COLO829 (cell line): ENCODE data around the gene GLRA3.

Experiments used
- DNase-seq: peaks from one replicate; pipeline ENCODE4 v3.0.0; 2012; ENCODE audit warnings: low spot score

GLRA3 gene

DNA sequence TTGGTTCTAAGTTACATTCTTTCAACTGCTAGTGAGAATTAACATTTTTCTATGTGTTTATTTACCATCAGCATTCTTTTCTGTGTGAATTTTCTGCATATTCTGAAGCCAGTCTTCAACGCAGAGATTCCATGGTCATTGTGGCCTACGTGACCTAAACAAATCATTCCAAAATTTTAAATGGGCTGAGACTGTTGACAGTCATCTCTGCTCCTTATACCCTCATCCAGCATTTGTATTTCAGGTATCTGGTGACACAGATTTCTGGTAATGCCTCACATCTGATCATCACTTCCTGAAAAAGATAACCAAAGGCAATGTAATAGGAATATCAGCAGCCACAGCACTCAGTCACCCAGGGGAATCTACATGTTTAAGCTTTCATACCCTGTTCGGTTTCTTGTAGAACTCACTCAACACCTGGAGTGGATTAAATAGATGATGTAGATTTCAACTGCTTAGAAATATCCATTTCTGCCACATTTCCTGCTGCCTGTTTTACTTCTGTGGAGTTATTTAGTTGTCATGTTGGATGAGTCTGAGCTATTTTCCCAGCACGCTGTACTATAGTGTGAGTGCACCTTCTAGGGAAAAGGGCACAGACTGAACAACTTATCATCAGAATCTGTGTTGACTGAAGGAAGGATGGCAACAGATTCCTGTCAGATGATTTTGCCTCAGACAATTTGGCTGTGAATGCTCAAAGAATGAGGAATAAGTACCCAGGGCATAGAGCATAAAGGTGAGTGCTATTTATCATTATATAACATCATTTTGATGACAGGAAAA lies 233.7 kb downstream of the GLRA3 start:
- DNase-seq = no peak

DNA sequence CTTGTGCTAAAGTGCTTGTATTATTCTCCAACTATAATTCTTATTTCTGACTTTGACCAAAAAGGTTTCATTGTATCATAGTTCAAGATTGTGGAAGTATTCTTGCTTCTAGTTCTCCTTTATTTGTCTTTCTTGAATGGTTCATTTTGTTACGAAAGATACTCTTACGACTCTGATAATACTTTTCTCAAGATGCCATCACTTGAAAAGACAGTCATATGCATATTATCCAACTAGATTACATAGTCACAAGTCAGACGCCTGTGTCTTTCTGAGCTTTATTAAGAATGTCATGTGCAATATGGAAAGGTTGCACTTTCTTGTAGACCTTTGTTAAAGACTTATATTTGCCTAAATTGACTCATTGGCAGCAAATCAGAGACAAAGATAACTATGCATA lies 235.3 kb downstream of the GLRA3 start:
- no peak for DNase-seq

DNA sequence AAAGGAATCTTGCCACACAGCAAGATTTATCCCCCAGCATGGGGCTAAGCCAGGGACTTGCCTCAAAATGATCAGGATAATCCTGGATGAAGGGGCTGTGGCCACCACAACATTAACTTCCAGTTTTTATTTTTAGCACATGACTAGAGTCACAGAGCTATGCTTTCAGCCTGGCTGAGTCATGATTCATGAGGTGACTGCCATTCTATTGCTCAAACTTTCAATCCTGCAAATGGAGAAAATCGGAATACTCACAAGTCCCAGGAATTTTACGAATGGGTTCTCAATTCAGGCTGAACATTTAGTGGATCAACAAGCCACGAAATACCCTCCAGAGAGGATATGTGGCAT lies 236.1 kb downstream of the GLRA3 start:
- peak; percentile 75 for DNase-seq

DNA sequence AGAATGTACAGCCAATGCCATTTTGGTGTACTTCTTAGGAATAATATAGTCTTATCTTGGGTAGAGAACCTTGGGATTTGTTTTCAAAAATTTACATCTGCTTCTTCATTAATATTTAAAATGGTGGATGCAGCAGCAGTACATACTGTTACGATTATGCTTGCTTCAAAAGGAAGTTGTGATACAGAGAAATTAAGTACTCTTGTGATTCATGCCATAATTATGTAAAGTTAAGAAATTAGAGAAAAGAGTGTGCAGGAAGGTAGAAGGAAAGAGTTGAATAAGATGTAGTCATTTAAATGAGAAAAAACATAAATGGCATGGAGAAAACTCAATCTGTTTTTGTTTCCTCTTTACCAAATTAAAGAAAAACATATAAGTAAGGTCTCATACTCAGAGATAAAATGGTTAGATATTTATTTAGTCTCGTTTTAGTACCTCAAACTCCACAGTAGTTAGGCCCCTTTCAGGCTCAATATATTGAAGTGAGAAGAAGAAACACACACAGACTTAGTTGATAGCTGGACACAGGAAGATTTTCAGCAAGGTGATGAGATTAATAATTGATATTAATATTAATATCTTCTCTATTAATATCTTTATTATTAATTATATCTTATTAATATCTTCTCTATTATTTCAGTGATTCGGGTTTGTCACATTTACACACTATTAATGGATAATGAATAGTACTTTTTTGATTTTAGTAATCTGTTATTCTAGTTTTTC lies 236.6 kb downstream of the GLRA3 start:
- no peak for DNase-seq

DNA sequence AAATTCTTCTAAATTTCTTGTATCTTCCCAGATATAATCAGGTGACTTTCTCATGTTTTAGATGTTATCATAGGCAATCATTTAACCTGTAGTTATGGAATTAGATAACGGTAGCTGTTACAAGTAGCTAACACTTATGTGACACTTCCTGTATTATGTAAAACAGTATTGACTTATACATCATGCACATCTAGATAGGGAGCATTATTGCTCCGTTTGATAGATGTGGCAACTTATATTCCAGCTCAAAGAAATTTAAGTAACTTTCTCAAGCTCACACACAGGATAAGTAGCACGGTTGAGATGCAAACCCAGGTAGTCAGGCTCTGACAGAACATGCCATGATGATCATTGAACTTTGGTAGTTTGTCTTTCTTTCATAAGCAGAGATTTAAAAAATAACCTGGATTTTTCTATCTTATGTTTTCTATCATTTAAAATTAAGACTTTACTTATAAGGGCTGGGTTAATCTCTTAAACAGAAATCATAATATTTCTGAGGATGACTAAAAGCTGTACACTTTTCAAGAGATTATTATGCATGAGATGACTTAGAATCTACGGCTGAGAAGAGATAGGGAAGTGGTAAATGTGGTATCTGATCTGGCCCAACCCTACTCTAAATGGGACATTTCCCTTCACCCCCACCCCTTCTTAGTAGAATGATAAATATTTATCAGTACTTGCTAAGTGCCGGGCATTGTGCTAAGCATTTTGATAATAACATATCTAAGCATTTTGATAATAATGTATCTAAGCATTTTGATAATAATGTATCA lies 237.6 kb downstream of the GLRA3 start:
- DNase-seq = no peak

DNA sequence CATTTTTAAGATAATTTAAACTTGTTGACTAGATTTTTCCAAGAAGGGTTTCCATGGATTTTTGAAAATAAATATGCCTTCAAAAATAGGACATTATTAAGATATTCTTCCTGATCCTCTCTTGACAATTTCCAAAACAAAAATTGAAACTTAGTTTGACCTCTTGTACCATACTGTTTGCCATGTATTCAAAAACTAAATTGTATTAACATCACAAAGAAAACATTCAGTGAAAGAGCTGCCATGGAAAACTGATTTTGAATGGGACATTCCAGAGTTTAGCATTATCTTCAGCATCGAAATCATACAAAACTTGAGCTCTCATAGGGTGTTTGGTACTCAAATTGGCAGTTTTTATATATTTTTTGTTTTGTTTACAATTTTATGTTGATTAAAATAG lies 238.7 kb downstream of the GLRA3 start:
- DNase-seq = no peak
